Panc1 (cell line): Measurements from ENCODE around the gene LPP. TPM values are rescaled to one million over a fixed set of nuclear protein-coding genes. Genes with fewer than 3 reads are reported as not detected.
"Not testable (repeated sequence)": the region's sequence is repeated elsewhere in the genome, so short reads cannot be mapped to it uniquely, and the experiment has no call there.

Source experiments
- ATAC-seq: fragments of 200-7000 bp; cut with Tn5 transposase; 2 replicates; pipeline ENCODE4 v1.9.1; 2020; ENCODE audit warnings: mild to moderate bottlenecking, moderate library complexity
- BruUV-seq: library from RNA; stranded (reverse); fragments of 400-500 nt; replicated peaks from 2 replicates; lab custom pipeline; 2021; lab: Mats Ljungman, UMichigan
- CTCF ChIA-PET: fragments of 300-600 bp; sonication (Branson Sonifier 250); formaldehyde crosslinking; loops from one replicate; lab custom pipeline; 2022; ENCODE audit warnings: antibody characterized with exemption; lab: Charles Lee
- POLR2A ChIA-PET: fragments of 300-600 bp; sonication (Branson Sonifier 250); formaldehyde crosslinking; loops from one replicate; lab custom pipeline; 2022; ENCODE audit warnings: antibody characterized with exemption; lab: Charles Lee
- DNase-seq: peaks from one replicate; pipeline ENCODE4 v3.0.0-alpha.2; 2010; ENCODE audit warnings: low read depth, low spot score
- H3K27ac ChIP-seq: 2 replicates; pipeline ENCODE4 v1.5.1; 2011; ENCODE audit warnings: mild to moderate bottlenecking, low read length, inconsistent platforms
- H3K27me3 ChIP-seq: fragments of 200-500 bp; sonication (Bioruptor generic); 2 replicates; pipeline ENCODE4 v1.6.0; 2014; ENCODE audit warnings: low read length, inconsistent platforms; ENCODE audit not compliant: control insufficient read depth, insufficient read depth
- H3K36me3 ChIP-seq: fragments of 200-500 bp; sonication (Bioruptor generic); 2 replicates; pipeline ENCODE4 v1.5.1; 2014; ENCODE audit warnings: inconsistent platforms, mild to moderate bottlenecking, low read length, moderate library complexity; ENCODE audit not compliant: control insufficient read depth, insufficient read depth
- H3K4me1 ChIP-seq: 2 replicates; pipeline ENCODE4 v1.5.1; 2011; ENCODE audit warnings: inconsistent platforms, mild to moderate bottlenecking, low read length, moderate library complexity; ENCODE audit not compliant: control insufficient read depth, insufficient read depth
- H3K4me3 ChIP-seq, 2 experiments: 2 replicates each; pipeline ENCODE4 v1.5.1; 2011 to 2012; ENCODE audit warnings: low read depth in 2 of 2, low read length in 2 of 2, mild to moderate bottlenecking in 2 of 2, inconsistent platforms in 1 of 2, moderate library complexity in 1 of 2
- H3K9me3 ChIP-seq: fragments of 200-500 bp; sonication (Bioruptor generic); 2 replicates; pipeline ENCODE4 v1.5.1; 2014; ENCODE audit warnings: low read depth, mild to moderate bottlenecking, inconsistent platforms, low read length, moderate library complexity; ENCODE audit not compliant: control insufficient read depth, insufficient read depth
- CTCF ChIP-seq: fragments of 450-650 bp; IDR thresholded peaks from 2 replicates; pipeline ENCODE4 v1.5.1; 2017; ENCODE audit warnings: mild to moderate bottlenecking
- POLR2AphosphoS5 ChIP-seq: IDR thresholded peaks from 2 replicates; pipeline ENCODE4 v1.6.1; 2012; ENCODE audit warnings: mild to moderate bottlenecking, low read depth, low read length, moderate library complexity
- REST ChIP-seq, 2 experiments: IDR thresholded peaks; 2 replicates each; pipeline ENCODE4 v1.6.1; 2011 to 2012; ENCODE audit warnings: low read depth in 2 of 2, control low read depth in 1 of 2, low read length in 1 of 2, mild to moderate bottlenecking in 1 of 2, moderate library complexity in 1 of 2; ENCODE audit not compliant: insufficient read depth in 1 of 2
- SIN3A ChIP-seq: IDR thresholded peaks from 2 replicates; pipeline ENCODE4 v1.6.1; 2012; ENCODE audit warnings: low read depth, mild to moderate bottlenecking, low read length, moderate library complexity, borderline replicate concordance; ENCODE audit not compliant: insufficient read depth
- TCF7L2 ChIP-seq: IDR thresholded peaks from 2 replicates; pipeline ENCODE4 v1.6.1; 2011; ENCODE audit warnings: mild to moderate bottlenecking, low read depth, low read length, inconsistent platforms
- in situ Hi-C: cut with HindIII; loops from 2 replicates; pipeline ENCODE4 v1.10.0; 2016; ENCODE audit warnings: low sequenced_read_pairs, low pct_unique_long_range_greater_than_20kb
- intact Hi-C: fragments of 100-400 bp; cut with micrococcal nuclease; formaldehyde crosslinking; loops from one replicate; pipeline ENCODE4 v1.10.0; 2022; ENCODE audit not compliant: unreplicated experiment
- total RNA-seq: library from RNA; stranded (reverse); gene quantifications from one replicate; pipeline ENCODE4 v1.2.1, GENCODE V29; 2021; ENCODE audit not compliant: unreplicated experiment

The LPP gene
- total RNA-seq, 1 experiment from 2014 or later = 90.0 TPM

GRCh38 chr3:188636292-188636691 lies 482.3 kb downstream of the LPP start:
- ATAC-seq, H3K27ac ChIP-seq, BruUV-seq, H3K4me3 ChIP-seq, intact Hi-C loops, H3K27me3 ChIP-seq, DNase-seq, H3K36me3 ChIP-seq, CTCF ChIA-PET, POLR2A ChIA-PET, in situ Hi-C loops, H3K9me3 ChIP-seq, H3K4me1 ChIP-seq: not testable (repeated sequence)

- in situ Hi-C loops = no loop called here
- CTCF ChIA-PET = no interaction called here
These were observed 487.1 kb downstream of the LPP start for GRCh38 chr3:188641076-188641475.

More at GRCh38 chr3:188641076-188641475, 487.1 kb downstream of the LPP start:
- Histone ChIP-seq H3K9me3 (no peaks in the 10 kb centered on the region), H3K4me1 (no peaks in the 10 kb centered on the region), H3K27me3 (no peaks in the 10 kb centered on the region), H3K4me3 (no peak overlapping the region), H3K27ac (no peak overlapping the region), H3K36me3 (no peaks in the 10 kb centered on the region)
- POLR2A ChIA-PET = no interaction called here
- TF ChIP-seq SIN3A = no peak
- TF ChIP-seq POLR2AphosphoS5 = no peak
- TF ChIP-seq REST (IDR thresholded peaks at IDR 0.05; ENCODE audit: insufficient read depth in 1 of 2, low read depth in 2 of 2, low read length in 1 of 2) = no peak
- TF ChIP-seq TCF7L2 = no peak
- no peak for TF ChIP-seq CTCF
- intact Hi-C loops = no loop called here
- no TSS peak for BruUV-seq
- ATAC-seq (no peak), DNase-seq (no peak)
